ENCODE data around the gene CC2D1B. TPM values are rescaled to one million over a fixed set of nuclear protein-coding genes. Genes with fewer than 3 reads are reported as not detected.

CC2D1B gene
- total RNA-seq, 1 experiment from 2014 or later, result 22.6 TPM

GRCh38 chr1:52337439-52337838 lies 28.6 kb downstream of the CC2D1B start:
- no peak overlapping the region for H3K4me3 Mint-ChIP-seq
- POLR2A ChIA-PET, result no interaction called here
- ATAC-seq (no peak), DNase-seq (ENCODE audit: low spot score) (no peak)
- peaks cover 8% of the 10 kb centered on the region for H3K4me1 Mint-ChIP-seq
- no peaks in the 10 kb centered on the region for H3K27me3 Mint-ChIP-seq (ENCODE audit: low read depth)
- H3K9me3 Mint-ChIP-seq, result no peaks in the 10 kb centered on the region
- CTCF ChIA-PET, result no interaction called here
- TF ChIP-seq TCF7 (CRISPR knock-in tag; IDR thresholded peaks at IDR 0.05; ENCODE audit: low read depth) (no peak), NFE2L1 (CRISPR knock-in tag; IDR thresholded peaks at IDR 0.05) (no peak), MXD4 (CRISPR knock-in tag; IDR thresholded peaks at IDR 0.05; ENCODE audit: borderline replicate concordance) (no peak), CBFB (CRISPR knock-in tag; IDR thresholded peaks at IDR 0.05; ENCODE audit: low read depth) (no peak), GABPB1 (CRISPR knock-in tag; IDR thresholded peaks at IDR 0.05) (no peak), ATF6 (CRISPR knock-in tag; IDR thresholded peaks at IDR 0.05) (no peak), USF1 (CRISPR knock-in tag; IDR thresholded peaks at IDR 0.05) (no peak)
- TF ChIP-seq, protein P1, sequence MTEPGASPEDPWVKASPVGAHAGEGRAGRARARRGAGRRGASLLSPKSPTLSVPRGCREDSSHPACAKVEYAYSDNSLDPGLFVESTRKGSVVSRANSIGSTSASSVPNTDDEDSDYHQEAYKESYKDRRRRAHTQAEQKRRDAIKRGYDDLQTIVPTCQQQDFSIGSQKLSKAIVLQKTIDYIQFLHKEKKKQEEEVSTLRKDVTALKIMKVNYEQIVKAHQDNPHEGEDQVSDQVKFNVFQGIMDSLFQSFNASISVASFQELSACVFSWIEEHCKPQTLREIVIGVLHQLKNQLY (CRISPR knock-in tag; IDR thresholded peaks at IDR 0.05), result no peak
- TF ChIP-seq, protein P2, sequence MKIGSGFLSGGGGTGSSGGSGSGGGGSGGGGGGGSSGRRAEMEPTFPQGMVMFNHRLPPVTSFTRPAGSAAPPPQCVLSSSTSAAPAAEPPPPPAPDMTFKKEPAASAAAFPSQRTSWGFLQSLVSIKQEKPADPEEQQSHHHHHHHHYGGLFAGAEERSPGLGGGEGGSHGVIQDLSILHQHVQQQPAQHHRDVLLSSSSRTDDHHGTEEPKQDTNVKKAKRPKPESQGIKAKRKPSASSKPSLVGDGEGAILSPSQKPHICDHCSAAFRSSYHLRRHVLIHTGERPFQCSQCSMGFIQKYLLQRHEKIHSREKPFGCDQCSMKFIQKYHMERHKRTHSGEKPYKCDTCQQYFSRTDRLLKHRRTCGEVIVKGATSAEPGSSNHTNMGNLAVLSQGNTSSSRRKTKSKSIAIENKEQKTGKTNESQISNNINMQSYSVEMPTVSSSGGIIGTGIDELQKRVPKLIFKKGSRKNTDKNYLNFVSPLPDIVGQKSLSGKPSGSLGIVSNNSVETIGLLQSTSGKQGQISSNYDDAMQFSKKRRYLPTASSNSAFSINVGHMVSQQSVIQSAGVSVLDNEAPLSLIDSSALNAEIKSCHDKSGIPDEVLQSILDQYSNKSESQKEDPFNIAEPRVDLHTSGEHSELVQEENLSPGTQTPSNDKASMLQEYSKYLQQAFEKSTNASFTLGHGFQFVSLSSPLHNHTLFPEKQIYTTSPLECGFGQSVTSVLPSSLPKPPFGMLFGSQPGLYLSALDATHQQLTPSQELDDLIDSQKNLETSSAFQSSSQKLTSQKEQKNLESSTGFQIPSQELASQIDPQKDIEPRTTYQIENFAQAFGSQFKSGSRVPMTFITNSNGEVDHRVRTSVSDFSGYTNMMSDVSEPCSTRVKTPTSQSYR (CRISPR knock-in tag; IDR thresholded peaks at IDR 0.05), result no peak
- no peak overlapping the region for H3K27ac Mint-ChIP-seq
- H3K36me3 Mint-ChIP-seq, result peaks cover 10% of the 10 kb centered on the region

GRCh38 chr1:52334906-52335528 lies 31.0 kb downstream of the CC2D1B start:
- H3K27ac Mint-ChIP-seq, result no peak overlapping the region
- peaks cover 8% of the 10 kb centered on the region for H3K4me1 Mint-ChIP-seq
- no peaks in the 10 kb centered on the region for H3K27me3 Mint-ChIP-seq (ENCODE audit: low read depth)
- DNase-seq (ENCODE audit: low spot score) (no peak), ATAC-seq (no peak)
- peaks cover 10% of the 10 kb centered on the region for H3K36me3 Mint-ChIP-seq
- no peak overlapping the region for H3K4me3 Mint-ChIP-seq
- TF ChIP-seq, protein P3, sequence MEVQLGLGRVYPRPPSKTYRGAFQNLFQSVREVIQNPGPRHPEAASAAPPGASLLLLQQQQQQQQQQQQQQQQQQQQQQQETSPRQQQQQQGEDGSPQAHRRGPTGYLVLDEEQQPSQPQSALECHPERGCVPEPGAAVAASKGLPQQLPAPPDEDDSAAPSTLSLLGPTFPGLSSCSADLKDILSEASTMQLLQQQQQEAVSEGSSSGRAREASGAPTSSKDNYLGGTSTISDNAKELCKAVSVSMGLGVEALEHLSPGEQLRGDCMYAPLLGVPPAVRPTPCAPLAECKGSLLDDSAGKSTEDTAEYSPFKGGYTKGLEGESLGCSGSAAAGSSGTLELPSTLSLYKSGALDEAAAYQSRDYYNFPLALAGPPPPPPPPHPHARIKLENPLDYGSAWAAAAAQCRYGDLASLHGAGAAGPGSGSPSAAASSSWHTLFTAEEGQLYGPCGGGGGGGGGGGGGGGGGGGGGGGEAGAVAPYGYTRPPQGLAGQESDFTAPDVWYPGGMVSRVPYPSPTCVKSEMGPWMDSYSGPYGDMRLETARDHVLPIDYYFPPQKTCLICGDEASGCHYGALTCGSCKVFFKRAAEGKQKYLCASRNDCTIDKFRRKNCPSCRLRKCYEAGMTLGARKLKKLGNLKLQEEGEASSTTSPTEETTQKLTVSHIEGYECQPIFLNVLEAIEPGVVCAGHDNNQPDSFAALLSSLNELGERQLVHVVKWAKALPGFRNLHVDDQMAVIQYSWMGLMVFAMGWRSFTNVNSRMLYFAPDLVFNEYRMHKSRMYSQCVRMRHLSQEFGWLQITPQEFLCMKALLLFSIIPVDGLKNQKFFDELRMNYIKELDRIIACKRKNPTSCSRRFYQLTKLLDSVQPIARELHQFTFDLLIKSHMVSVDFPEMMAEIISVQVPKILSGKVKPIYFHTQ (CRISPR knock-in tag; IDR thresholded peaks at IDR 0.05), result no peak
- TF ChIP-seq NFATC4 (CRISPR knock-in tag; IDR thresholded peaks at IDR 0.05) (no peak), FOXP1 (CRISPR knock-in tag; IDR thresholded peaks at IDR 0.05; ENCODE audit: borderline replicate concordance) (no peak)
- ChIA-PET CTCF (no interaction called here), POLR2A (no interaction called here)
- H3K9me3 Mint-ChIP-seq, result no peaks in the 10 kb centered on the region

- CTCF ChIA-PET, result no interaction called here
- TF ChIP-seq ZNF671 (CRISPR knock-in tag; IDR thresholded peaks at IDR 0.05) (no peak), ZNF396 (CRISPR knock-in tag; IDR thresholded peaks at IDR 0.05; ENCODE audit: borderline replicate concordance) (no peak), AFF4 (CRISPR knock-in tag; IDR thresholded peaks at IDR 0.05; ENCODE audit: borderline replicate concordance) (no peak)
These were observed 33.6 kb downstream of the CC2D1B start for GRCh38 chr1:52332411-52332810.

More at GRCh38 chr1:52332411-52332810, 33.6 kb downstream of the CC2D1B start:
- H3K9me3 Mint-ChIP-seq, result no peaks in the 10 kb centered on the region
- ATAC-seq (no peak), DNase-seq (ENCODE audit: low spot score) (no peak)
- POLR2A ChIA-PET, result no interaction called here
- H3K4me1 Mint-ChIP-seq, result peaks cover 14% of the 10 kb centered on the region
- no peak overlapping the region for H3K27ac Mint-ChIP-seq
- H3K4me3 Mint-ChIP-seq, result no peak overlapping the region
- H3K27me3 Mint-ChIP-seq (ENCODE audit: low read depth), result no peaks in the 10 kb centered on the region
- H3K36me3 Mint-ChIP-seq, result peaks cover 7% of the 10 kb centered on the region; the same call in 1 of the 2 replicates

Measured in WTC11 (cell line).